OCI-LY7 (cell line): ENCODE data around the gene RHBDL1.

Experiments
- EZH2phosphoT487 ChIP-seq: fragments of 200-600 bp; sonication (generic); IDR thresholded peaks from 2 replicates; pipeline ENCODE4 v1.6.1; 2018; ENCODE audit warnings: low read depth, borderline replicate concordance, mild to moderate bottlenecking, mixed run types, antibody characterized with exemption, low read length, moderate library complexity, mixed read lengths
- TF ChIP-seq, protein P1 (sequence below): fragments of 200-600 bp; sonication (generic); conservative IDR thresholded peaks from 2 replicates; pipeline ENCODE4 v1.5.1; 2014; ENCODE audit warnings: mild to moderate bottlenecking, antibody characterized with exemption, low read length, moderate library complexity, mixed read lengths

DNA sequence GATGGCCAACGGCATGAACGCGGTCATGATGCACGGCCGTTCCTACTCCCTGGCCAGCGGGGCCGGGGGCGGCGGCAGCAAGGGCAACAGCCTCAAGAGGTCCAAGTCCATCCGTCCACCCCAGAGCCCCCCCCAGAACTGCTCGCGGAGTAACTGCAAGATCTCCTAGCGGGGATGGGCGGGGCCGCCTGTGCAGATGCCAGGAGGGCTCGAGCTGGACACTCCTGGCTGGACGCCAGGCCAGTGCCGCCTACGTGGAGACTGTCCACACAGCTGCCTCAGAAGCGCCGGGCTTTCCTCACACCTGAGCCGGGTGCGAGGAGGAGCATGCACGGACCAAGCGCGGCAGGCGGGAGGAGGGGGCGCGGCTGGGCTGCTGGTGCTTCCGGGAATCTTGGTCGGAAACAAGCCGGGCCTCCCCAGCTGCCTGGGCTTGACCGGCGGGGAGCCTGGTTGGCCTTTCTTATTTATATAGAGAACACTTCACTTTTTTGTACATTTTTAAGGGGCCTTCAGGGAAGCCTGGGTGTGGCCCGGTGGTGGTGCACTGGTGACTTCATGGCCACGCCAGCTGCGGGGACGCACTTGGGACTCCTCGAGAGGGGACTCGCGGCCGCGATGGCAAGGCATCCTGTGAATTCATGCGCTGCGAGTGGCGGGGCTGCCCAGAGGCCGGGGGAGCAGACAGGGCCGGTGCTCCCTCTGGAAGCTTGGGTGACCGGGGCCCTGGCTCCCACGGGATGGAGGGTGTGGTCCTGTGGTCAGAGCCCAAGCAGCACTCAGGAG, 47.8 kb upstream of the RHBDL1 start:
- TF ChIP-seq, protein P1, sequence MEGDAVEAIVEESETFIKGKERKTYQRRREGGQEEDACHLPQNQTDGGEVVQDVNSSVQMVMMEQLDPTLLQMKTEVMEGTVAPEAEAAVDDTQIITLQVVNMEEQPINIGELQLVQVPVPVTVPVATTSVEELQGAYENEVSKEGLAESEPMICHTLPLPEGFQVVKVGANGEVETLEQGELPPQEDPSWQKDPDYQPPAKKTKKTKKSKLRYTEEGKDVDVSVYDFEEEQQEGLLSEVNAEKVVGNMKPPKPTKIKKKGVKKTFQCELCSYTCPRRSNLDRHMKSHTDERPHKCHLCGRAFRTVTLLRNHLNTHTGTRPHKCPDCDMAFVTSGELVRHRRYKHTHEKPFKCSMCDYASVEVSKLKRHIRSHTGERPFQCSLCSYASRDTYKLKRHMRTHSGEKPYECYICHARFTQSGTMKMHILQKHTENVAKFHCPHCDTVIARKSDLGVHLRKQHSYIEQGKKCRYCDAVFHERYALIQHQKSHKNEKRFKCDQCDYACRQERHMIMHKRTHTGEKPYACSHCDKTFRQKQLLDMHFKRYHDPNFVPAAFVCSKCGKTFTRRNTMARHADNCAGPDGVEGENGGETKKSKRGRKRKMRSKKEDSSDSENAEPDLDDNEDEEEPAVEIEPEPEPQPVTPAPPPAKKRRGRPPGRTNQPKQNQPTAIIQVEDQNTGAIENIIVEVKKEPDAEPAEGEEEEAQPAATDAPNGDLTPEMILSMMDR: no peak
- no peak for TF ChIP-seq EZH2phosphoT487
